ENCODE measurements around the gene ITGA6. TPM values are rescaled to one million over a fixed set of nuclear protein-coding genes. Genes with fewer than 3 reads are reported as not detected.

The ITGA6 gene
- total RNA-seq, 1 experiment from 2014 or later = 93.1 TPM

GRCh38 chr2:172429301-172429968, 2.0 kb downstream of the ITGA6 start:
- 0 out of 2 replicates have a peak, but pooled peaks have one; percentile 4 for TF ChIP-seq RAD21 (IDR thresholded peaks at IDR 0.05; ENCODE audit: low read depth)
- TF ChIP-seq CEBPB (IDR thresholded peaks at IDR 0.05; ENCODE audit: low read depth) = no peak
- no peak for TF ChIP-seq ZNF274 (IDR thresholded peaks at IDR 0.05; ENCODE audit: low read depth, low read length)
- no peak for TF ChIP-seq ZFX (IDR thresholded peaks at IDR 0.05)
- peak; percentile 32; the same call in 1 of the 2 replicates for TF ChIP-seq POLR2AphosphoS5 (IDR thresholded peaks at IDR 0.05; ENCODE audit: low read depth, low read length)
- TF ChIP-seq YY1 (IDR thresholded peaks at IDR 0.05; ENCODE audit: extremely low read depth, insufficient replicate concordance, low read depth, low read length) = no peak
- Histone ChIP-seq H3K9me3 (ENCODE audit: control insufficient read depth in 1 of 2, insufficient read depth in 1 of 2, low read depth in 1 of 2, low read length in 2 of 2) (no peaks in the 10 kb centered on the region), H3K4me3 (replicated peaks in 1 of 2; ENCODE audit: low read depth in 1 of 2, low read length in 2 of 2) (peak overlapping the region; percentile 60 to 73), H2AFZ (ENCODE audit: low read depth, low read length, poor library complexity, severe bottlenecking) (no peak overlapping the region), H4K20me1 (ENCODE audit: insufficient read depth) (peaks cover 6% of the 10 kb centered on the region; the same call in 1 of the 2 replicates), H3K27me3 (ENCODE audit: insufficient read depth, low read length) (no peaks in the 10 kb centered on the region), H3K4me1 (ENCODE audit: control insufficient read depth in 1 of 2, insufficient read depth in 2 of 2, low read length in 2 of 2) (peaks cover 31 to 68% of the 10 kb centered on the region in 2 experiments), H3K4me2 (ENCODE audit: low read length) (peak overlapping the region; percentile 87), H3K36me3 (ENCODE audit: control insufficient read depth in 1 of 2, insufficient read depth in 2 of 2, low read length in 2 of 2) (0 out of 4 replicates have a peak, but pooled peaks cover 0 to 4% of the 10 kb centered on the region in 2 experiments), H3K9ac (ENCODE audit: low read length) (peak overlapping the region; percentile 90), H3K27ac (ENCODE audit: low read depth, low read length) (0 out of 2 replicates have a peak overlapping the region, but pooled peaks have one; percentile 84), H3K9me2 (ENCODE audit: insufficient read depth) (no peaks in the 10 kb centered on the region), H3K79me2 (ENCODE audit: insufficient read depth, low read length) (peaks cover 69% of the 10 kb centered on the region)
- BruUV-seq (replicated peaks) = no TSS peak
- ATAC-seq (no peak), DNase-seq (ENCODE audit: low read depth, low spot score) (no peak)
- RAD21 ChIA-PET (ENCODE audit: low non-redundant PET in 1 of 2, low total read pairs in 2 of 2, uncharacterized antibody in 2 of 2, unreplicated experiment in 2 of 2) = interaction anchor here (0.7 to 1.4 kb wide), 4 partner anchors 31 to 176 kb away, joined by 3 to 8 read pairs (median 4); no protein-coding TSS in a partner anchor
- intact Hi-C loops (cut with micrococcal nuclease) = loop anchor here (2.0 to 5.0 kb wide), 2 partner anchors 13 to 177 kb away; no protein-coding TSS in a partner anchor
- CTCF ChIA-PET = interaction anchor here (1.0 to 2.8 kb wide), 2 partner anchors 32 to 257 kb away, joined by 3 to 18 read pairs; no protein-coding TSS in a partner anchor
- POLR2A ChIA-PET = interaction anchor here (0.6 to 4.6 kb wide), 6 partner anchors 11 to 180 kb away, joined by 3 to 39 read pairs (median 4); no protein-coding TSS in a partner anchor

GRCh38 chr2:172430027-172430426, 2.6 kb downstream of the ITGA6 start:
- 0 out of 4 replicates have a peak, but pooled peaks cover 0 to 4% of the 10 kb centered on the region in 2 experiments for H3K36me3 ChIP-seq (ENCODE audit: control insufficient read depth in 1 of 2, insufficient read depth in 2 of 2, low read length in 2 of 2)
- intact Hi-C loops (cut with micrococcal nuclease) = no loop called here
- H3K79me2 ChIP-seq (ENCODE audit: insufficient read depth, low read length) = peaks cover 75% of the 10 kb centered on the region
- peak overlapping the region; percentile 60 to 73 for H3K4me3 ChIP-seq (replicated peaks in 1 of 2; ENCODE audit: low read depth in 1 of 2, low read length in 2 of 2)
- RAD21 ChIA-PET (ENCODE audit: low non-redundant PET in 1 of 2, low total read pairs in 2 of 2, uncharacterized antibody in 2 of 2, unreplicated experiment in 2 of 2) = interaction anchor here in 1 of 2 experiments (1.1 to 1.4 kb wide), 2 partner anchors 30 to 32 kb away, joined by 4 to 8 read pairs; no protein-coding TSS in a partner anchor
- H3K27ac ChIP-seq (ENCODE audit: low read depth, low read length) = no peak overlapping the region
- BruUV-seq (replicated peaks) = no TSS peak
- peak overlapping the region; percentile 87 for H3K4me2 ChIP-seq (ENCODE audit: low read length)
- H4K20me1 ChIP-seq (ENCODE audit: insufficient read depth) = peaks cover 6% of the 10 kb centered on the region; the same call in 1 of the 2 replicates
- DNase-seq (ENCODE audit: low read depth, low spot score) = no peak
- no peaks in the 10 kb centered on the region for H3K9me3 ChIP-seq (ENCODE audit: control insufficient read depth in 1 of 2, insufficient read depth in 1 of 2, low read depth in 1 of 2, low read length in 2 of 2)
- POLR2A ChIA-PET = interaction anchor here (0.6 to 4.6 kb wide), 7 partner anchors 10 to 180 kb away, joined by 3 to 39 read pairs (median 3); no protein-coding TSS in a partner anchor
- TF ChIP-seq POLR2A (IDR thresholded peaks at IDR 0.05; ENCODE audit: borderline replicate concordance, extremely low read depth, insufficient read depth, insufficient read length) (no peak), EGR1 (IDR thresholded peaks at IDR 0.05; ENCODE audit: low read depth) (no peak), EZH2 (IDR thresholded peaks at IDR 0.05) (no peak)
- no peaks in the 10 kb centered on the region for H3K27me3 ChIP-seq (ENCODE audit: insufficient read depth, low read length)
- no peak for ATAC-seq
- peaks cover 31 to 74% of the 10 kb centered on the region in 2 experiments for H3K4me1 ChIP-seq (ENCODE audit: control insufficient read depth in 1 of 2, insufficient read depth in 2 of 2, low read length in 2 of 2)
- peak overlapping the region; percentile 90 for H3K9ac ChIP-seq (ENCODE audit: low read length)
- CTCF ChIA-PET = interaction anchor here (2.8 kb wide), 1 partner anchor 31 kb away, joined by 18 read pairs; no protein-coding TSS in a partner anchor
- no peaks in the 10 kb centered on the region for H3K9me2 ChIP-seq (ENCODE audit: insufficient read depth)
- no peak overlapping the region for H2AFZ ChIP-seq (ENCODE audit: low read depth, low read length, poor library complexity, severe bottlenecking)

All from HCT116 (cell line).